ENCODE results near the gene ACKR3. TPM values are rescaled to one million over a fixed set of nuclear protein-coding genes. Genes with fewer than 3 reads are reported as not detected.

The ACKR3 gene
- total RNA-seq, 1 donor from 2014 or later: 70.6 TPM

GRCh38 chr2:236597629-236598028, 28.0 kb downstream of the ACKR3 start:
- H3K4me3 Mint-ChIP-seq: no peak overlapping the region
- H3K4me1 Mint-ChIP-seq: peaks cover 29% of the 10 kb centered on the region
- no peaks in the 10 kb centered on the region for H3K36me3 Mint-ChIP-seq
- TF ChIP-seq CTCF (IDR thresholded peaks at IDR 0.05; ENCODE audit: unreplicated experiment): no peak
- H3K27me3 Mint-ChIP-seq (ENCODE audit: low read depth): no peaks in the 10 kb centered on the region
- no peaks in the 10 kb centered on the region for H3K9me3 Mint-ChIP-seq
- no peak for DNase-seq (ENCODE audit: low spot score in 2 of 2, unreplicated experiment in 2 of 2)
- no peak overlapping the region for H3K27ac Mint-ChIP-seq

GRCh38 chr2:236599059-236599458, 29.4 kb downstream of the ACKR3 start:
- Mint-ChIP-seq H3K27me3 (ENCODE audit: low read depth) (no peaks in the 10 kb centered on the region), H3K4me1 (peaks cover 29% of the 10 kb centered on the region), H3K4me3 (no peak overlapping the region), H3K36me3 (no peaks in the 10 kb centered on the region), H3K9me3 (no peaks in the 10 kb centered on the region), H3K27ac (no peak overlapping the region)
- DNase-seq (ENCODE audit: low spot score in 2 of 2, unreplicated experiment in 2 of 2): no peak
- TF ChIP-seq CTCF (IDR thresholded peaks at IDR 0.05; ENCODE audit: unreplicated experiment): no peak

GRCh38 chr2:236600158-236600557, 30.5 kb downstream of the ACKR3 start:
- no peak overlapping the region for H3K4me3 Mint-ChIP-seq
- no peaks in the 10 kb centered on the region for H3K27me3 Mint-ChIP-seq (ENCODE audit: low read depth)
- TF ChIP-seq CTCF (IDR thresholded peaks at IDR 0.05; ENCODE audit: unreplicated experiment): no peak
- peaks cover 33% of the 10 kb centered on the region for H3K4me1 Mint-ChIP-seq
- no peaks in the 10 kb centered on the region for H3K9me3 Mint-ChIP-seq
- DNase-seq (ENCODE audit: low spot score in 2 of 2, unreplicated experiment in 2 of 2): no peak
- H3K27ac Mint-ChIP-seq: no peak overlapping the region
- H3K36me3 Mint-ChIP-seq: no peaks in the 10 kb centered on the region

- DNase-seq (ENCODE audit: low spot score in 2 of 2, unreplicated experiment in 2 of 2): no peak
- no peak for TF ChIP-seq CTCF (IDR thresholded peaks at IDR 0.05; ENCODE audit: unreplicated experiment)
- H3K36me3 Mint-ChIP-seq: no peaks in the 10 kb centered on the region
- H3K4me1 Mint-ChIP-seq: peaks cover 36% of the 10 kb centered on the region
- no peak overlapping the region for H3K4me3 Mint-ChIP-seq
- H3K27ac Mint-ChIP-seq: no peak overlapping the region
- H3K27me3 Mint-ChIP-seq (ENCODE audit: low read depth): no peaks in the 10 kb centered on the region
- no peaks in the 10 kb centered on the region for H3K9me3 Mint-ChIP-seq
Measured at GRCh38 chr2:236600892-236601291, 31.3 kb downstream of the ACKR3 start.

- Mint-ChIP-seq H3K4me1 (peaks cover 36% of the 10 kb centered on the region), H3K9me3 (no peaks in the 10 kb centered on the region), H3K4me3 (no peak overlapping the region), H3K27me3 (ENCODE audit: low read depth) (no peaks in the 10 kb centered on the region), H3K36me3 (no peaks in the 10 kb centered on the region), H3K27ac (peak overlapping the region; percentile 75)
- DNase-seq (ENCODE audit: low spot score in 2 of 2, unreplicated experiment in 2 of 2): no peak
- TF ChIP-seq CTCF (IDR thresholded peaks at IDR 0.05; ENCODE audit: unreplicated experiment): no peak
Measured at GRCh38 chr2:236601316-236602202, 31.9 kb downstream of the ACKR3 start.

Measured in mesothelial cell of epicardium (in vitro differentiated cells).